Measurements from ENCODE around the gene GARRE1. TPM values are rescaled to one million over a fixed set of nuclear protein-coding genes. Genes with fewer than 3 reads are reported as not detected.

GARRE1 gene
- polyA plus RNA-seq, 1 donor: 21.7 TPM

- DNase-seq (ENCODE audit: low read depth): no peak
Measured at GRCh38 chr19:34288381-34288780, 34.0 kb downstream of the GARRE1 start.

- no peak for DNase-seq (ENCODE audit: low read depth)
Measured at GRCh38 chr19:34291235-34291634, 36.9 kb downstream of the GARRE1 start.

DNA sequence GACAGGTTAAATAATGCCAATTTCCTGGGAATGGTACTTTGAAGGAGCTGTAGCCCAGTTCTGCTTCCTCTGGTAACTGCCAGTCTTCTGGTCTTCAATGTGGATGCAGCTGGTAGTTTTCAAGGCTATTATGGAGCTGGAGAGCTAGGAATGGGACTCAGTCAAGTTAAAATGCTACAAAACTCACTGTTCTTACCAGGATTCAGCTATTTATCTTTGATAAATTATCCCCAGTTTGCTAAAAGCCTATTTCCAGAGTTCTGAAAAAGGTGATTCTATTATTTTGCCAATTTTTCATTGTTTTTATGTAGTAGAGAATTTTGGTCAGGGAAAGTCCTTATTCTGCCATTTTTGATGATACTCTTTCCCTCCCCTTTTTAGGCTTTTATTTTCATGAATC lies 40.7 kb downstream of the GARRE1 start:
- DNase-seq (ENCODE audit: low read depth): no peak

DNA sequence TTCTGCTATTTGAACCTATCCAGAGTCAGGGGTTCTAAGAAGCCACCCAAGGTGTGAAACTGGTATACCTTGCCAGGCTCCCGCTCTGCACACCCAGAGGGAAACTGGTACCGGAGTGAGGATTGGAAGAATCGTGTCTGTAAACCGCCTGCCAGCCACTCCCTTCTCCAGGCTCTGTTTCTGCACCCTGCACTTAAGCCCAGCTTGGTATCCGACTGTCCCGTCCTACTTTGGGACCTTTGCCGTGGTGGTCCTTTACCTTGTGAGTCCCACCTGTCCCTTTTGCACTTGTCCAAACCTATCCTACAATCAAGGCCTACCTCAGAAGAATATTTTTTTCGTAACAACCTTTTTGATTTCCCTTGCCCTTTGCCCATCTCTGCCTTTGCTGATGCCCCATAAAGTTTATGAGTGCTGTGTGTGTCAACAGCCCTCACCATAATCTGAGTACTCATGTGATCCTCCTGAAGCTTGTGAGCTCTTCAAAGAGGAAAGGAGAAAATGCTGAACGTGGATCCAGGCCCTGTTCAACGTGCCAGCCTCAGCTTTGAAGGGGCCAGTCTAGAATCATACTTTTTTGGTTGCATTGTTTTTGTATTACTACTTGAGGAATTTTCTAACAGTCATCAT lies 44.7 kb downstream of the GARRE1 start:
- DNase-seq (ENCODE audit: low read depth): no peak

DNA sequence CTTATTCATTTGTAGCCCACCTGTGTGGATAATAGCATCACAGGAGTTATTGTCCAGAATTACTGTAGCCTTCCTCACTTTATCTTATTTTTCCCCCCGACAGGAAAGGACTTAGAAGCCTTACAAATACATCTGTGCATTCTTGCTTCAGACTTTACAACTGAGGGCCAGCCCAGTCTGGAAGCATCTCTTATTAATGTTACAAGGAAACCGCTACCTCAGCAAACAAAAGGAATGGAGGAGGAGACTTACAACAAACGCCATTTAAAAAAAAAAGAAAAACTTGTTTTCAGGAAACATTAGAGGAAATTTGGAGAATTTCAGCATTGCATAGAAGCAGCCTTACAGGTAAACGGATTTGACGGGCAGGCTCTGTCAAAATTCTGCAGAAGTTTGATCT lies 45.2 kb downstream of the GARRE1 start:
- DNase-seq (ENCODE audit: low read depth): no peak

DNA sequence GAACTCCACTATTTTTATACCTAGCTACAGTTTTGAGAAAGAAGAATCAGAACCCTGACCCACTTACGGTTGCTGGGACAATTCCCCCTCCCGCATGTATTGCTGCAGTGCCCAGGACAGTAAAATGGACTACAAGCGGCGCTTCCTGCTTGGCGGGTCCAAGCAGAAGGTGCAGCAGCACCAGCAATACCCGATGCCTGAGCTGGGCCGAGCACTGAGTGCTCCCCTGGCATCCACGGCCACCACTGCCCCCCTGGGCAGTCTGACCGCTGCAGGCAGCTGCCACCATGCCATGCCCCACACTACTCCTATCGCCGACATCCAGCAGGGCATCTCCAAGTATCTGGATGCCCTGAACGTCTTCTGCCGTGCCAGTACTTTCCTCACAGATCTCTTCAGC lies 46.0 kb downstream of the GARRE1 start:
- no peak for DNase-seq (ENCODE audit: low read depth)

GRCh38 chr19:34300962-34301361 lies 46.6 kb downstream of the GARRE1 start:
- DNase-seq (ENCODE audit: low read depth): no peak

Other genes with a start within 250 kb of the GARRE1 start
- gene LSM14A, start 82.0 kb upstream of the GARRE1 start, polyA plus RNA-seq (ENCODE audit: insufficient read length): 77.2 TPM
- gene GPI, start 110.6 kb downstream of the GARRE1 start, polyA plus RNA-seq (ENCODE audit: insufficient read length): 162 TPM
- 15.7 TPM for gene PDCD2L, start 149.8 kb downstream of the GARRE1 start, polyA plus RNA-seq (ENCODE audit: insufficient read length)
- gene UBA2, start 173.8 kb downstream of the GARRE1 start, polyA plus RNA-seq (ENCODE audit: insufficient read length): 87.1 TPM
- 18.7 TPM for gene WTIP, start 227.2 kb downstream of the GARRE1 start, polyA plus RNA-seq (ENCODE audit: insufficient read length)

Measured in forelimb muscle (tissue), 1 donor.